ENCODE measurements around the gene SLC7A8. TPM values are rescaled to one million over a fixed set of nuclear protein-coding genes. Genes with fewer than 3 reads are reported as not detected.

Gene SLC7A8
- total RNA-seq, 2 experiments from 2014 or later, result 4.0 to 11.4 TPM

- no TSS peak for BruUV-seq (replicated peaks)
- POLR2A ChIA-PET, result no interaction called here
- Histone ChIP-seq H2AFZ (ENCODE audit: low read length) (no peak overlapping the region), H3K9me2 (ENCODE audit: insufficient read depth, low read length) (no peaks in the 10 kb centered on the region), H3K4me3 (ENCODE audit: low read depth, low read length, poor library complexity, severe bottlenecking) (no peak overlapping the region), H3K9me3 (ENCODE audit: low read length) (no peaks in the 10 kb centered on the region), H3K4me2 (ENCODE audit: low read length) (no peak overlapping the region), H4K20me1 (ENCODE audit: insufficient read depth, low read length) (peaks cover 4% of the 10 kb centered on the region; the same call in 1 of the 2 replicates), H3K79me2 (ENCODE audit: insufficient read depth, low read depth, low read length) (peaks cover 8% of the 10 kb centered on the region; the same call in 1 of the 2 replicates), H3K27ac (ENCODE audit: low read depth, low read length, poor library complexity, severe bottlenecking) (no peak overlapping the region), H3K36me3 (ENCODE audit: insufficient read depth, low read length) (peaks cover 23% of the 10 kb centered on the region), H3K4me1 (ENCODE audit: insufficient read depth, low read length, poor library complexity, severe bottlenecking) (peaks cover 4% of the 10 kb centered on the region)
- no peak for DNase-seq (ENCODE audit: low spot score)
- no peak for TF ChIP-seq EZH2phosphoT487 (IDR thresholded peaks at IDR 0.05; ENCODE audit: borderline replicate concordance, low read depth, low read length)
- TF ChIP-seq, protein P1, sequence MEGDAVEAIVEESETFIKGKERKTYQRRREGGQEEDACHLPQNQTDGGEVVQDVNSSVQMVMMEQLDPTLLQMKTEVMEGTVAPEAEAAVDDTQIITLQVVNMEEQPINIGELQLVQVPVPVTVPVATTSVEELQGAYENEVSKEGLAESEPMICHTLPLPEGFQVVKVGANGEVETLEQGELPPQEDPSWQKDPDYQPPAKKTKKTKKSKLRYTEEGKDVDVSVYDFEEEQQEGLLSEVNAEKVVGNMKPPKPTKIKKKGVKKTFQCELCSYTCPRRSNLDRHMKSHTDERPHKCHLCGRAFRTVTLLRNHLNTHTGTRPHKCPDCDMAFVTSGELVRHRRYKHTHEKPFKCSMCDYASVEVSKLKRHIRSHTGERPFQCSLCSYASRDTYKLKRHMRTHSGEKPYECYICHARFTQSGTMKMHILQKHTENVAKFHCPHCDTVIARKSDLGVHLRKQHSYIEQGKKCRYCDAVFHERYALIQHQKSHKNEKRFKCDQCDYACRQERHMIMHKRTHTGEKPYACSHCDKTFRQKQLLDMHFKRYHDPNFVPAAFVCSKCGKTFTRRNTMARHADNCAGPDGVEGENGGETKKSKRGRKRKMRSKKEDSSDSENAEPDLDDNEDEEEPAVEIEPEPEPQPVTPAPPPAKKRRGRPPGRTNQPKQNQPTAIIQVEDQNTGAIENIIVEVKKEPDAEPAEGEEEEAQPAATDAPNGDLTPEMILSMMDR (conservative IDR thresholded peaks at IDR 0.05; ENCODE audit: low read length), result no peak
- intact Hi-C loops (cut with micrococcal nuclease; ENCODE audit: unreplicated experiment), result no loop called here
- CTCF ChIA-PET (ENCODE audit: unreplicated experiment), result interaction anchor here (0.5 kb wide), 1 partner anchor 157 kb away, joined by 3 read pairs; no protein-coding TSS in a partner anchor
Observed at GRCh38 chr14:23101986-23102625, 81.4 kb downstream of the SLC7A8 start.

DNA sequence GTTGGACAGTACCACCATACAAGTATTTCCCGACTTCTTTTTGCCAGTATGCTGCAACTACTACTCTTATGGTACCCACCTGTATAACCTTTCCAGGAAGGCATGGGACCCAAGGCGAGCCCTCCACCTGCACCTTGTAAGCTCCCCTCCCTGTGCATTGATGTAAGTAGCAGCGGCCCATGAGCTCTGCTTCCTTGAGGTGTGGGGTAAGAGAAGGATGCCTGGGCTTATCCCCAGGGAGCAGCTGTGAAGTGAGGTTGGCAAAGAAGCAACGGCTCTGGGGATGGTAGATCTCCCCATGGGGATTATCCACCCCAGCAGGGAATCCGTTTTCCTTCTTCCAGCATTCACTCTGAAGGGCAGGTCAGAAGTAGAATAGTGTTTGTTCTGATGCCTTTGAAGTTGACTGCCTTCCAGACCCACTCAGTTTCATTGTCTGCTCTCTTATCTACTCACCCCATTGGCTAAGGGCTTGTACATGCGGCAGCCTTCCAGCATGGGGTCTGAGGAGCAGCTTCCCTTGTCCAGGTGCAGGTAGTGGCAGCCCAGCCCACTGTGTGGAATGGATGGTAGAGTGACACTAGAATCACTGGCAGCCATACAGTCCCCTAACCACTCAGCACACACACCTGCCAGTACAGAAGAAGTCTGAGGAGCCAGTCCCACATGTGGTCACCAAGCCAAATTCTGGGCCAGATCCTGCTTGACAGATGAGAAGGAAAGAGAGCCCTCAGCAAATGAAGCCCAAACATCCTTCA, 82.1 kb downstream of the SLC7A8 start:
- TF ChIP-seq EZH2phosphoT487 (IDR thresholded peaks at IDR 0.05; ENCODE audit: borderline replicate concordance, low read depth, low read length), result no peak
- ChIA-PET CTCF (ENCODE audit: unreplicated experiment) (no interaction called here), POLR2A (interaction anchor here (0.5 kb wide), 1 partner anchor 10 kb away, joined by 4 read pairs; no protein-coding TSS in a partner anchor)
- no peaks in the 10 kb centered on the region for H3K9me2 ChIP-seq (ENCODE audit: insufficient read depth, low read length)
- H3K4me1 ChIP-seq (ENCODE audit: insufficient read depth, low read length, poor library complexity, severe bottlenecking), result peaks cover 11% of the 10 kb centered on the region
- H3K4me2 ChIP-seq (ENCODE audit: low read length), result no peak overlapping the region
- intact Hi-C loops (cut with micrococcal nuclease; ENCODE audit: unreplicated experiment), result no loop called here
- H3K9me3 ChIP-seq (ENCODE audit: low read length), result no peaks in the 10 kb centered on the region
- peaks cover 15% of the 10 kb centered on the region for H3K79me2 ChIP-seq (ENCODE audit: insufficient read depth, low read depth, low read length)
- peaks cover 24% of the 10 kb centered on the region for H3K36me3 ChIP-seq (ENCODE audit: insufficient read depth, low read length)
- H3K27ac ChIP-seq (ENCODE audit: low read depth, low read length, poor library complexity, severe bottlenecking), result no peak overlapping the region
- BruUV-seq (replicated peaks), result no TSS peak
- H3K4me3 ChIP-seq (ENCODE audit: low read depth, low read length, poor library complexity, severe bottlenecking), result no peak overlapping the region
- DNase-seq (ENCODE audit: low spot score), result no peak
- H4K20me1 ChIP-seq (ENCODE audit: insufficient read depth, low read length), result peaks cover 4% of the 10 kb centered on the region; the same call in 1 of the 2 replicates
- no peak overlapping the region for H2AFZ ChIP-seq (ENCODE audit: low read length)

DNA sequence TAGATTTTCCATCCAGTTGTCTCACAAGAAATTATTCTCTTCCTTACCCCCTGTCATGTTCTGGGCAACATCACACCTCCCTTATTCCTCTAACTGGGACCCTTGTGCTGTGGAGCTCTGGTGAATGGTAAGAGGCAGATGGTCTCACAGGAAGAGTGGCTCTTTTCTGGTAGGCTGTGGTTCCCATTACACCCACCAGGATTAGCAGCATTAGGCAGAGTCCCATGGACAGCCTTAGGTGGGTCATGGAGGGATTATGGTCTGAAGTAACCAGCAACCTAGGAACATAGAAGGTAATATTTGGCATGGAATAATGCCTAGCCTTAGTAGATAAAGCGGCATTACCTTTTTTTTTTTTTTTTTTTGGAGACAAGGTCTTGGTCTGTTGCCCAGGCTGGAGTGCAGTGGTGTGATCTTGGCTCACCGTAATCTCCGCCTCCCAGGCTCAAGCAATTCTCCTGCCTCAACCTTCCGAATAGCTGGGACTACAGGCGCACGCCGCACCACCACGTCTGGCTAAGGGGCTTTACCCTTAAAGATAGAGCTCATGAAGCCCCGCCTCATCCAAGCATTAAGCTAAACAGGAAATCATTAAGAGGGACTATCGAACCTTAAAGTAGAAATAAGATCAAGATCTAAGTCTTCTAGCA, 84.1 kb downstream of the SLC7A8 start:
- H3K9me2 ChIP-seq (ENCODE audit: insufficient read depth, low read length), result no peaks in the 10 kb centered on the region
- ChIA-PET CTCF (ENCODE audit: unreplicated experiment) (no interaction called here), POLR2A (interaction anchor here (0.7 to 1.0 kb wide), 3 partner anchors 17 to 473 kb away, joined by 3 to 5 read pairs (median 4); no protein-coding TSS in a partner anchor)
- H3K27ac ChIP-seq (ENCODE audit: low read depth, low read length, poor library complexity, severe bottlenecking), result no peak overlapping the region
- no peaks in the 10 kb centered on the region for H3K9me3 ChIP-seq (ENCODE audit: low read length)
- no peak overlapping the region for H3K4me2 ChIP-seq (ENCODE audit: low read length)
- TF ChIP-seq, protein P1 (conservative IDR thresholded peaks at IDR 0.05; ENCODE audit: low read length), result no peak
- TF ChIP-seq EZH2phosphoT487 (IDR thresholded peaks at IDR 0.05; ENCODE audit: borderline replicate concordance, low read depth, low read length), result no peak
- BruUV-seq (replicated peaks), result no TSS peak
- intact Hi-C loops (cut with micrococcal nuclease; ENCODE audit: unreplicated experiment), result no loop called here
- H2AFZ ChIP-seq (ENCODE audit: low read length), result no peak overlapping the region
- peaks cover 4% of the 10 kb centered on the region; the same call in 1 of the 2 replicates for H4K20me1 ChIP-seq (ENCODE audit: insufficient read depth, low read length)
- peaks cover 12% of the 10 kb centered on the region for H3K4me1 ChIP-seq (ENCODE audit: insufficient read depth, low read length, poor library complexity, severe bottlenecking)
- no peak for DNase-seq (ENCODE audit: low spot score)
- peaks cover 27% of the 10 kb centered on the region for H3K79me2 ChIP-seq (ENCODE audit: insufficient read depth, low read depth, low read length)
- H3K4me3 ChIP-seq (ENCODE audit: low read depth, low read length, poor library complexity, severe bottlenecking), result no peak overlapping the region
- peaks cover 24% of the 10 kb centered on the region for H3K36me3 ChIP-seq (ENCODE audit: insufficient read depth, low read length)
